H1 (cell line): Measurements from ENCODE around the gene MAML3. TPM values are rescaled to one million over a fixed set of nuclear protein-coding genes. Genes with fewer than 3 reads are reported as not detected.

Source experiments
- polyA plus RNA-seq, 7 experiments: library from polyadenylated mRNA; depleted of rRNA in 3 of 7; stranded (reverse) in 5 of 7; unstranded in 2 of 7; fragments of >200 nt in 5 of 7; fragments of 200-250 nt in 2 of 7; gene quantifications; 1 replicate in 5 of 7; 2 replicates in 1 of 7; 4 replicates in 1 of 7; pipeline versions ENCODE4 v1.2.1 to v1.2.3, GENCODE V29; 2011 to 2013; ENCODE audit warnings: missing spikeins in 2 of 7, mixed read lengths in 2 of 7
- total RNA-seq: library from RNA; stranded (reverse); fragmentation: NEBNext Ultra II Directional; extraction: Animal tissue kit (Norgen Biotek cat#: 25700); gene quantifications from 2 replicates; pipeline ENCODE4 v1.2.1, GENCODE V29; 2021
- TF ChIP-seq, protein P1 (sequence below), 3 experiments: IDR thresholded peaks; 1 replicate in 2 of 3; 2 replicates in 1 of 3; pipeline versions ENCODE4 v1.5.1 to v1.6.1; 2011; ENCODE audit warnings: low read length in 3 of 3, mild to moderate bottlenecking in 3 of 3, inconsistent platforms in 2 of 3, low read depth in 1 of 3, moderate library complexity in 1 of 3; ENCODE audit not compliant: insufficient read depth in 1 of 3; ENCODE audit errors: control extremely low read depth in 1 of 3
- TF ChIP-seq, protein P2 (sequence below): IDR thresholded peaks from 2 replicates; pipeline ENCODE4 v1.6.1; 2011; ENCODE audit warnings: low read depth, mild to moderate bottlenecking, low read length; ENCODE audit not compliant: insufficient read depth

MAML3 gene
- total and polyA plus RNA-seq, 2 of the 8 experiments (the other 6 are each of a cell fraction or from before 2014, with no cell fraction given) = 2.1 to 5.7 TPM

DNA sequence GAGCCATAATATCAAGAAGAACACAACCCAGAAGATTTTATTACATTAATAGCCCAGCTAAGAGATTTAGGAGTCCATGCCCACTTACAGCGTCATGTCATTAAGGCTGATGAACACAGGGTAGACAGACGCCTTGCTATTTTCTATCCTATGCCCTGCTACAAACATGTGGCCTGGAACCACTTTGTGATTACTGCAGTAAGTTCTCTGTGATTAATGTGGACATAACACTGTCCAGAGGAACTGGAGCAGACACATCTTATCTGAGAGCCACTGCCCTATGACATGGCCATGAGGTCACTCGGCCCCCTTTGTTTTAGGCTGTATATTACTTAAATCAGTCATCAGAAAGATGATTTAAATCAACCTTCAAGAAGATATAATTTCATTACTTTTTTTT is 211.7 kb downstream of the MAML3 start (continued):
- TF ChIP-seq, protein P1, sequence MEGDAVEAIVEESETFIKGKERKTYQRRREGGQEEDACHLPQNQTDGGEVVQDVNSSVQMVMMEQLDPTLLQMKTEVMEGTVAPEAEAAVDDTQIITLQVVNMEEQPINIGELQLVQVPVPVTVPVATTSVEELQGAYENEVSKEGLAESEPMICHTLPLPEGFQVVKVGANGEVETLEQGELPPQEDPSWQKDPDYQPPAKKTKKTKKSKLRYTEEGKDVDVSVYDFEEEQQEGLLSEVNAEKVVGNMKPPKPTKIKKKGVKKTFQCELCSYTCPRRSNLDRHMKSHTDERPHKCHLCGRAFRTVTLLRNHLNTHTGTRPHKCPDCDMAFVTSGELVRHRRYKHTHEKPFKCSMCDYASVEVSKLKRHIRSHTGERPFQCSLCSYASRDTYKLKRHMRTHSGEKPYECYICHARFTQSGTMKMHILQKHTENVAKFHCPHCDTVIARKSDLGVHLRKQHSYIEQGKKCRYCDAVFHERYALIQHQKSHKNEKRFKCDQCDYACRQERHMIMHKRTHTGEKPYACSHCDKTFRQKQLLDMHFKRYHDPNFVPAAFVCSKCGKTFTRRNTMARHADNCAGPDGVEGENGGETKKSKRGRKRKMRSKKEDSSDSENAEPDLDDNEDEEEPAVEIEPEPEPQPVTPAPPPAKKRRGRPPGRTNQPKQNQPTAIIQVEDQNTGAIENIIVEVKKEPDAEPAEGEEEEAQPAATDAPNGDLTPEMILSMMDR (IDR thresholded peaks at IDR 0.05; ENCODE audit: control extremely low read depth in 1 of 3, insufficient read depth in 1 of 3, low read depth in 1 of 3, low read length in 3 of 3) = no peak
- TF ChIP-seq, protein P2, sequence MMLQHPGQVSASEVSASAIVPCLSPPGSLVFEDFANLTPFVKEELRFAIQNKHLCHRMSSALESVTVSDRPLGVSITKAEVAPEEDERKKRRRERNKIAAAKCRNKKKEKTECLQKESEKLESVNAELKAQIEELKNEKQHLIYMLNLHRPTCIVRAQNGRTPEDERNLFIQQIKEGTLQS = no peak
